Bronchus fibroblast of lung (primary cell): ENCODE measurements around the gene MFSD6. TPM values are rescaled to one million over a fixed set of nuclear protein-coding genes. Genes with fewer than 3 reads are reported as not detected.

Experiments used
- total RNA-seq: library from RNA; depleted of rRNA; stranded (reverse); fragments of >200 nt; gene quantifications from 2 replicates; pipeline ENCODE4 v1.2.3, GENCODE V29; 2015

The MFSD6 gene
- 12.1 and 14.7 TPM in 2 replicates for total RNA-seq

GRCh38 chr2:190407662-190408537 lies at the start of gene MFSD6:
Gene MFSD6, plus strand, starts transcription at chr2:190408355. Its CDS starts 27,675 bp downstream, at chr2:190436030.

GRCh38 chr2:190534310-190535120 lies 126.4 kb downstream of the MFSD6 start, which contains the start of gene NEMP2:
Gene NEMP2, minus strand, starts transcription at chr2:190534722. Its CDS starts 67 bp downstream, at chr2:190534655.

Other genes with a start within 250 kb of the MFSD6 start
- gene HIBCH, start 88.5 kb upstream of the MFSD6 start, total RNA-seq: 6.8 and 9.8 TPM in 2 replicates
- gene INPP1, start 64.8 kb upstream of the MFSD6 start, total RNA-seq: 9.1 and 9.8 TPM in 2 replicates
- gene NEMP2, start 126.4 kb downstream of the MFSD6 start, total RNA-seq: 5.9 and 6.4 TPM in 2 replicates
- gene NAB1, start 240.7 kb downstream of the MFSD6 start, total RNA-seq: 8.5 and 9.9 TPM in 2 replicates